GM18526 (cell line): ENCODE results near the gene TMBIM1.

Experiments used
- POLR2A ChIP-seq: IDR thresholded peaks from 3 replicates; pipeline ENCODE4 v1.6.1; 2011; ENCODE audit not compliant: insufficient read length; ENCODE audit errors: extremely low read depth

Gene TMBIM1

GRCh38 chr2:218233543-218233942 is 58.8 kb downstream of the TMBIM1 start:
- no peak for TF ChIP-seq POLR2A

GRCh38 chr2:218230882-218231281 is 61.4 kb downstream of the TMBIM1 start:
- TF ChIP-seq POLR2A: no peak

GRCh38 chr2:218229851-218230250 is 62.5 kb downstream of the TMBIM1 start:
- TF ChIP-seq POLR2A: no peak

GRCh38 chr2:218229239-218229638 is 63.1 kb downstream of the TMBIM1 start:
- no peak for TF ChIP-seq POLR2A

GRCh38 chr2:218228366-218229090 is 63.8 kb downstream of the TMBIM1 start:
- no peak for TF ChIP-seq POLR2A

- no peak for TF ChIP-seq POLR2A
Measured at GRCh38 chr2:218226903-218227302, 65.4 kb downstream of the TMBIM1 start.
